Measurements from ENCODE around the gene CCDC187. TPM values are rescaled to one million over a fixed set of nuclear protein-coding genes. Genes with fewer than 3 reads are reported as not detected.

Gene CCDC187
- total and polyA plus RNA-seq, 2 of the 13 experiments (the other 11 are each of a cell fraction or from before 2014, with no cell fraction given), result 0.03 to 0.13 TPM

DNA sequence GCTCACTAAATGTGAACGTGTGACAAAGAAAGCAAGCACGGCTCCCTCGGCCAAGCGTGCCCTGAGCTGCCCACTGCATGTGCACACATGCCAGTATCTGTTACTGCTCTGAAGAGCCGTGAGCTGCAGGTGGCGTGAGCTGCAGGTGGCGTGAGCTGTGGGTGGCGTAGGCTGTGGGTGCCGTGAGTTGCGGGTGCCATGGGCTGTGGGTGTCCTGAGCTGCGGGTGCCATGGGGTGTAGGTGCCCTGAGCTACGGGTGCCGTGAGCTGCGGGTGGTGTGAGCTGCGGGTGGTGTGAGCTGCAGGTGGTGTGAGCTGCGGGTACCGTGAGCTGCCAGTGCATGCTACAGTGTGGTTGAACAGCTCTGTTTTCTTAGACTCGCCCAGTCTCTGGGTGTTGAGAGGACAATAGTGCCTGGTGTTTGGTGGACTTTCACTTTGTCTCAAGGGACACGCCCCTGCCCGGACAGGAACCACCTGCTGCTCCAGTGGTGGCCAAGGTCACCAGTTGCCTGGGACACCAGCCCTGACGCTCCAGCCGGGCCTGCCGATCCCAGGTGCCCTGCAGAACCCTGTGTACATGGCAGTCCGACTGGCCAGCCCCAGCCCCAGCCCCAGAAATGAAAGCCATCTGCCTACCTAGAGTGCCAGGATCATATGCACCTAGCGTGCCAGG lies 6.7 kb downstream of the CCDC187 start (continued):
- TF ChIP-seq EZH2 (conservative IDR thresholded peaks at IDR 0.05; ENCODE audit: low read depth, low read length), result no peak
- TF ChIP-seq, protein P1, sequence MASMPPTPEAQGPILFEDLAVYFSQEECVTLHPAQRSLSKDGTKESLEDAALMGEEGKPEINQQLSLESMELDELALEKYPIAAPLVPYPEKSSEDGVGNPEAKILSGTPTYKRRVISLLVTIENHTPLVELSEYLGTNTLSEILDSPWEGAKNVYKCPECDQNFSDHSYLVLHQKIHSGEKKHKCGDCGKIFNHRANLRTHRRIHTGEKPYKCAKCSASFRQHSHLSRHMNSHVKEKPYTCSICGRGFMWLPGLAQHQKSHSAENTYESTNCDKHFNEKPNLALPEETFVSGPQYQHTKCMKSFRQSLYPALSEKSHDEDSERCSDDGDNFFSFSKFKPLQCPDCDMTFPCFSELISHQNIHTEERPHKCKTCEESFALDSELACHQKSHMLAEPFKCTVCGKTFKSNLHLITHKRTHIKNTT (CRISPR knock-in tag; IDR thresholded peaks at IDR 0.05), result no peak
- TF ChIP-seq SMAD1 (CRISPR knock-in tag; IDR thresholded peaks at IDR 0.05; ENCODE audit: borderline replicate concordance, low read depth), result no peak
- no peak for TF ChIP-seq RCOR2 (CRISPR knock-in tag; IDR thresholded peaks at IDR 0.05)
- TF ChIP-seq ETV5 (CRISPR knock-in tag; IDR thresholded peaks at IDR 0.05; ENCODE audit: borderline replicate concordance), result peak; percentile 35; the same call in 1 of the 2 replicates
- no peak for TF ChIP-seq ZNF883 (CRISPR knock-in tag; IDR thresholded peaks at IDR 0.05; ENCODE audit: not compliant biosample characterization)
- no peak for TF ChIP-seq EEA1 (CRISPR knock-in tag; IDR thresholded peaks at IDR 0.05; ENCODE audit: borderline replicate concordance)
- TF ChIP-seq ISL2 (CRISPR knock-in tag; IDR thresholded peaks at IDR 0.05), result no peak
- no peak for TF ChIP-seq GTF3A (CRISPR knock-in tag; conservative IDR thresholded peaks at IDR 0.05)
- TF ChIP-seq, protein P2, sequence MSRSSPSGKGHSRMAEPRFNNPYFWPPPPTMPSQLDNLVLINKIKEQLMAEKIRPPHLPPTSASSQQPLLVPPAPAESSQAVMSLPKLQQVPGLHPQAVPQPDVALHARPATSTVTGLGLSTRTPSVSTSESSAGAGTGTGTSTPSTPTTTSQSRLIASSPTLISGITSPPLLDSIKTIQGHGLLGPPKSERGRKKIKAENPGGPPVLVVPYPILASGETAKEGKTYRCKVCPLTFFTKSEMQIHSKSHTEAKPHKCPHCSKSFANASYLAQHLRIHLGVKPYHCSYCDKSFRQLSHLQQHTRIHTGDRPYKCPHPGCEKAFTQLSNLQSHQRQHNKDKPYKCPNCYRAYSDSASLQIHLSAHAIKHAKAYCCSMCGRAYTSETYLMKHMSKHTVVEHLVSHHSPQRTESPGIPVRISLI (CRISPR knock-in tag; IDR thresholded peaks at IDR 0.05; ENCODE audit: borderline replicate concordance), result no peak
- TF ChIP-seq ZNF598 (CRISPR knock-in tag; IDR thresholded peaks at IDR 0.05; ENCODE audit: borderline replicate concordance), result no peak
- TF ChIP-seq, protein P3, sequence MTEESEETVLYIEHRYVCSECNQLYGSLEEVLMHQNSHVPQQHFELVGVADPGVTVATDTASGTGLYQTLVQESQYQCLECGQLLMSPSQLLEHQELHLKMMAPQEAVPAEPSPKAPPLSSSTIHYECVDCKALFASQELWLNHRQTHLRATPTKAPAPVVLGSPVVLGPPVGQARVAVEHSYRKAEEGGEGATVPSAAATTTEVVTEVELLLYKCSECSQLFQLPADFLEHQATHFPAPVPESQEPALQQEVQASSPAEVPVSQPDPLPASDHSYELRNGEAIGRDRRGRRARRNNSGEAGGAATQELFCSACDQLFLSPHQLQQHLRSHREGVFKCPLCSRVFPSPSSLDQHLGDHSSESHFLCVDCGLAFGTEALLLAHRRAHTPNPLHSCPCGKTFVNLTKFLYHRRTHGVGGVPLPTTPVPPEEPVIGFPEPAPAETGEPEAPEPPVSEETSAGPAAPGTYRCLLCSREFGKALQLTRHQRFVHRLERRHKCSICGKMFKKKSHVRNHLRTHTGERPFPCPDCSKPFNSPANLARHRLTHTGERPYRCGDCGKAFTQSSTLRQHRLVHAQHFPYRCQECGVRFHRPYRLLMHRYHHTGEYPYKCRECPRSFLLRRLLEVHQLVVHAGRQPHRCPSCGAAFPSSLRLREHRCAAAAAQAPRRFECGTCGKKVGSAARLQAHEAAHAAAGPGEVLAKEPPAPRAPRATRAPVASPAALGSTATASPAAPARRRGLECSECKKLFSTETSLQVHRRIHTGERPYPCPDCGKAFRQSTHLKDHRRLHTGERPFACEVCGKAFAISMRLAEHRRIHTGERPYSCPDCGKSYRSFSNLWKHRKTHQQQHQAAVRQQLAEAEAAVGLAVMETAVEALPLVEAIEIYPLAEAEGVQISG (CRISPR knock-in tag; IDR thresholded peaks at IDR 0.05), result peak; percentile 58; the same call in 1 of the 2 replicates
- TF ChIP-seq TBX2 (CRISPR knock-in tag; IDR thresholded peaks at IDR 0.05; ENCODE audit: borderline replicate concordance), result peak; percentile 89
- TF ChIP-seq, protein P4, sequence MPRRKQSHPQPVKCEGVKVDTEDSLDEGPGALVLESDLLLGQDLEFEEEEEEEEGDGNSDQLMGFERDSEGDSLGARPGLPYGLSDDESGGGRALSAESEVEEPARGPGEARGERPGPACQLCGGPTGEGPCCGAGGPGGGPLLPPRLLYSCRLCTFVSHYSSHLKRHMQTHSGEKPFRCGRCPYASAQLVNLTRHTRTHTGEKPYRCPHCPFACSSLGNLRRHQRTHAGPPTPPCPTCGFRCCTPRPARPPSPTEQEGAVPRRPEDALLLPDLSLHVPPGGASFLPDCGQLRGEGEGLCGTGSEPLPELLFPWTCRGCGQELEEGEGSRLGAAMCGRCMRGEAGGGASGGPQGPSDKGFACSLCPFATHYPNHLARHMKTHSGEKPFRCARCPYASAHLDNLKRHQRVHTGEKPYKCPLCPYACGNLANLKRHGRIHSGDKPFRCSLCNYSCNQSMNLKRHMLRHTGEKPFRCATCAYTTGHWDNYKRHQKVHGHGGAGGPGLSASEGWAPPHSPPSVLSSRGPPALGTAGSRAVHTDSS (CRISPR knock-in tag; conservative IDR thresholded peaks at IDR 0.05), result no peak
- TF ChIP-seq, protein P5, sequence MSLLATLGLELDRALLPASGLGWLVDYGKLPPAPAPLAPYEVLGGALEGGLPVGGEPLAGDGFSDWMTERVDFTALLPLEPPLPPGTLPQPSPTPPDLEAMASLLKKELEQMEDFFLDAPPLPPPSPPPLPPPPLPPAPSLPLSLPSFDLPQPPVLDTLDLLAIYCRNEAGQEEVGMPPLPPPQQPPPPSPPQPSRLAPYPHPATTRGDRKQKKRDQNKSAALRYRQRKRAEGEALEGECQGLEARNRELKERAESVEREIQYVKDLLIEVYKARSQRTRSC (CRISPR knock-in tag; IDR thresholded peaks at IDR 0.05; ENCODE audit: low read depth), result no peak
- no peak for TF ChIP-seq IKZF1 (IDR thresholded peaks at IDR 0.05)
